Measurements from ENCODE around the gene ASTN2.

- TF ChIP-seq CTCF (IDR thresholded peaks at IDR 0.05) (no peak), POLR2A (IDR thresholded peaks at IDR 0.05) (no peak)
Measured at GRCh38 chr9:117002686-117003085, 412.2 kb downstream of the ASTN2 start.

Data from Peyer's patch (tissue), 4 donors.